NCI-H1105 treated with DMSO at 0.1 percent for 48 hours (cell line): ENCODE measurements around the gene LRG1.
"Not testable (repeated sequence)": the region's sequence is repeated elsewhere in the genome, so short reads cannot be mapped to it uniquely, and the experiment has no call there.

Experiments used
- DNase-seq: peaks from one replicate; lab custom pipeline; 2025; lab: John Stamatoyannopoulos, UW

The LRG1 gene

DNA sequence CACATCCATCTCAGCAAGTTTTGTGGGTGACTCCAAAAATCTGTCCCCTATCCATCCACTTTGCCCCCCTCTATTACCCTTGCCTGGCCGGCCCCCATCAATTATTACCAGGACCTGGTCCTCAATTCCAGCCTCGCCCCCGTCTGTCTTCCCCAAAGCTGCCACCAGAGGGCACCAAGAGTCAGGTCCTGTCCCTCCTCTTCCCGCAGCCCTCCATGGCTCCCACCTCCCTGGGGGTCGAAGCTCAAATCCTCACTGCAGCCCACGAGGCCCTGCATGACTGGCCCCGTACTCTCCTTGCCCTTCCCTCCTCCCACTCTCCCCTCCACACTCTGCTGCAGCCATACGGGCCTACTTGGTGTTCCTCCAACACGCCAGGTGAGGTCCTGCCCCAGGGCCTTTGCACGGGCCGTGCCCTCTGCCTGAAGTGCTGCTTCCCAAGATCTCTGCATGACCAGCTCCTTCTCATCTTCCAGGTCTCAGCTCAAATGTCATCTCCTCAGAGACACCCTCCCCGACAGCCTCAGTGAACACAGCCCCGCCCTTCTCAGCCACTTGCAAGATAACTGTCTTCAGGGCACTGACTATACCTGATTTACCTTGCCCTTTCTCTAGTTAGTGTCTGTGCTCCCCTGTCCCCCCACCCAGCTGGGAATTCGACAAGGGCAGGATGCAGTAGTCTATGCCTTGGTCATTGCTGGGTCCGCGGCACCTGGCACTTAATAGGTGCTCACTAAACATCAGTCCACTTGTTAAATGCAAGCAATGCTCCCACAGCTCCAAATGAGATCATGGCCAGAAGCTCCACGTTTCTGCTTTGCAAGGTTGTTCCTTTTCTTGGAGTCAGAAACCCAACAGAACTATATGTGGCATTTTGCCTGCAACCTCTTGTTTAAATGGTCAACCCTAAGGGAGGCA, 36.4 kb upstream of the LRG1 start:
- no peak for DNase-seq

- DNase-seq = no peak
Observed at GRCh38 chr19:4575267-4576015, 35.6 kb upstream of the LRG1 start.

DNA sequence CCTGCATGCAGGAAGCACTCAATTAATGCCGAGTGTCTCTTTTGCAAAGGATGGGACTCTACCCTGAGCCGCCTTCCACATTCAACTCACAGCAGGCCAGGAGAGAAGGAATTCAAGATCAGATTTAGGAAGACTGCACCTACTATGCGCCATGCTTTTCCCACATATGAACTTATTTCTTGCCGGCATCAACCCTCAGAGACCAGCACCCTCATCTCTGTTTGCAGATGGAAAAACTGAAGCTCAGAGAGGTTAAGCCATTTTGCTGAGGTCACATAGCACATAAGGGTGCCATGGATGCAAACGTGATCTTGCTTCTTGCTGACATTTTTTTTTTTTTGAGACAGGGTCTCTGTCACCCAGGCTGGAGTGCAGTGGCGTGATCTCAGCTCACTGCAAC, 33.8 kb upstream of the LRG1 start:
- DNase-seq = no peak

GRCh38 chr19:4571305-4571917, 31.6 kb upstream of the LRG1 start:
- no peak for DNase-seq

DNA sequence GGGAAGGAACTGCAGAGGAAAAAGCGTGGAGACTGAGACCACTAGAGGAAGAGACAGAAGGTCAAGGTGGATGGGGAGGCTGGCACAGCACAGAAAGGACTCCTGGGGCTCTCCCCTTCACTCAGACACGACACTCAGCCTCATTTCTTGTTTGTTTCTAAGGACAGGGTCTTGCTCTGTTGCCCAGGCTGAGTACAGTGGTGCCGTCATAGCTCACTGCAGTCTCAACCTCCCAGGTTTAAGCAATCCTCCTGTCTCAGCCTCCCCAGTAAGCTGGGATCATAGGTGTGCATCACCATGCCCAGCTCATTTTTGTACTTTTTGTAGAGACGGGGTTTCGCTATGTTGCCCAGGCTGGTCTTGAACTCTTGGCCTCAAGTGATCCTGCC, 31.1 kb upstream of the LRG1 start:
- DNase-seq = no peak

DNA sequence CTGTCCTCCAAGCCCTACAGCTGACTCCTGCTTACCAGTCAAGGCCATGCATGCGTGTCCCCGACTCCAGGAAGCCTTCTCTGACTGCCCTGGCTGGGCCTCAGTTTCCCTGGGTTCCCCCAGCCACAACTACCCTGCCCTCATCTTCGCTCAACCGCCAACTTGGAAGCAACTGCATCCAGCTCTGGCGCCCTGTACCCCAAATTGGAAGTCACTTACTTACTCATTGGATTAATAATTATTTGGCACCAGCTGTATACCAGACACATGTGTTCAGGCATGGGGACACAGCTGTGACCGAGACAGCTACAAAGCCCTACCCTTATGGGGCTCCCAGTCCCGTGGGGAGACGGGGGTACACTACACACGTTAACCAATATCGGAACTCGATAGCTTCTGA, 30.6 kb upstream of the LRG1 start:
- no peak for DNase-seq

DNA sequence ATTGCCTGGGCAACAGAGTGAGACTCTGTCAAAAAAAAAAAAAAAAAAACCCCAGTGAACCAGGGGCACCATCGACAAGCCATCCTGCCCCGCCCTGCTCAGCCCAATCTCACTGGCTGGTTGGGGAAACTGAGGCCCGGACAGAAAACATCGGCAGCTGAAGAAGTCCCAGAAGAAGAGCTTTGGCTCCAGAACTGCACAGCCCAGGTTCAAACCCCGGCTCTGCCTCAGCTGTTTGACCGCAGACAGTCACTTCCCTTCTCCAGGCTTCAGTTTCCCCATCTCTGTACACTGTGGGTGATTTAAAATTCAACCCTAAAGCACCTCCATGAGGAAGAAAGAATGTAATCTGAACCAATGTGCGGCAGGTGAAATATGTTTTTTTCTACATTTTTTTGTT, 29.1 kb upstream of the LRG1 start:
- DNase-seq = no peak

DNA sequence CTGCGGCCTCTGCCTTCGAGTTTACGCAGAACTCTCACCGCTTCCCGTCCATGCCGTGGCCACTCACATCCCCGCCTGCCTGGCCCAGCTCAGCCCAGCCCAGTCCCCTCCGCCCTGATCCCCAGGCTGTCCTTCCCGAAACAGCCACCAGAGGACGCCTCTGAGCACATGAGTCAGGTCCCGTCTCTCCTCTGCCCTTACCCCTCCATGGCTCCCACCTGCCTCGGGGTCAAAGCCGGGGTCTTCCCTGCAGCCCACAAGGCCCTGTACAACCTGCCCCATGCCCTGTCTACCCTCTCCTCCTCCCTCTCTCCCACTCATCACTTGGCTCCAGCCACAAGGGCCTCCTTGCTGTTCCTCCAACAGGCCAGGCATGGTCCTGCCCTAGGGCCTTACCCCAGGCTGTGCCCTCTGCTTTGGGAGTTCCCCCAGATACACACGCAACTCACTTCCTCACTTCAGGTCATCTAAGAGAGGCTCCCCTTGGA, 27.8 kb upstream of the LRG1 start:
- no peak for DNase-seq

- DNase-seq = peak; percentile 52
Observed at GRCh38 chr19:4566402-4567051, 26.7 kb upstream of the LRG1 start.

DNA sequence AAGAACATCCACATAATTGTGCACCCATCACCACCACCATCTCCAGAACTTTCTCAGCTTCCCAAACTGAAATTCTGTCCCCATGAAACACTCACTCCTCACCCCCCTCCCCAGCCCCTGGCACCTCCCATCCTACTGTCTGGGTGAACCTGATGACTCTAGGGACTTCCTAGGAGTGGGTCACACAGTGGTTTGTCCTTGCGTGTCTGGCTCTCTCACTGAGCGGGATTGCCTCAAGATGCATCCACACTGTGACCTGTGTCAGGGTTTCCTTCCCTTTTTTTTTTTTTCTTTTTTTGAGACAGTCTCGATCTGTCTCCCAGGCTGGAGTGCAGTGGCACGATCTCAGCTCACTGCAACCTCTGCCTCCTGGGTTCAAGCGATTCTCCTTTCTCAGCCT, 23.7 kb upstream of the LRG1 start:
- not testable (repeated sequence) for DNase-seq

- DNase-seq = not testable (repeated sequence)
Observed at GRCh38 chr19:4562085-4562484, 22.2 kb upstream of the LRG1 start.

DNA sequence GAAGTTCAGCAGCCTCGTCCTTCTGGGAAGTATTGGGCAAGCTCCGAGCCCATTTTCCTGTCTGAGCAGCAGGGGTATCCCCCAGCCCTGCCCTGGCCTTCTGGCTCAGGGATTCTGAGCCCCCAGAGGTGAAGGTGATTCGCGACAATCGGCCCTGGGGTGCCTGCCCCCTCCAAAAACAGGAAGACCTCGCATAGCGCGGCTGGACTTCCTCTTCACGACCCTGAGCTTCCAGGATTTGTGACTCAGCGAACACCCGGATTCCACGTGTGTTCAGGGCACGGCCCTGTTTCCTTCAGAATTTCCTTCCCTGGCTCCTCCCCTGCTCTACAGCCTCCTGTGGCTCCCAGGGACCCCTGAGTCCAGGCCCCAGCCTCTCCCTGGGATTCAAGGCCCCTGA, 19.7 kb upstream of the LRG1 start, which contains the start of gene SEMA6B:
Gene SEMA6B, minus strand, starts transcription at position 116 of the 400 bp plus-strand sequence. CDS start 1,227 bp downstream, outside the sequence.
- DNase-seq = no peak

DNA sequence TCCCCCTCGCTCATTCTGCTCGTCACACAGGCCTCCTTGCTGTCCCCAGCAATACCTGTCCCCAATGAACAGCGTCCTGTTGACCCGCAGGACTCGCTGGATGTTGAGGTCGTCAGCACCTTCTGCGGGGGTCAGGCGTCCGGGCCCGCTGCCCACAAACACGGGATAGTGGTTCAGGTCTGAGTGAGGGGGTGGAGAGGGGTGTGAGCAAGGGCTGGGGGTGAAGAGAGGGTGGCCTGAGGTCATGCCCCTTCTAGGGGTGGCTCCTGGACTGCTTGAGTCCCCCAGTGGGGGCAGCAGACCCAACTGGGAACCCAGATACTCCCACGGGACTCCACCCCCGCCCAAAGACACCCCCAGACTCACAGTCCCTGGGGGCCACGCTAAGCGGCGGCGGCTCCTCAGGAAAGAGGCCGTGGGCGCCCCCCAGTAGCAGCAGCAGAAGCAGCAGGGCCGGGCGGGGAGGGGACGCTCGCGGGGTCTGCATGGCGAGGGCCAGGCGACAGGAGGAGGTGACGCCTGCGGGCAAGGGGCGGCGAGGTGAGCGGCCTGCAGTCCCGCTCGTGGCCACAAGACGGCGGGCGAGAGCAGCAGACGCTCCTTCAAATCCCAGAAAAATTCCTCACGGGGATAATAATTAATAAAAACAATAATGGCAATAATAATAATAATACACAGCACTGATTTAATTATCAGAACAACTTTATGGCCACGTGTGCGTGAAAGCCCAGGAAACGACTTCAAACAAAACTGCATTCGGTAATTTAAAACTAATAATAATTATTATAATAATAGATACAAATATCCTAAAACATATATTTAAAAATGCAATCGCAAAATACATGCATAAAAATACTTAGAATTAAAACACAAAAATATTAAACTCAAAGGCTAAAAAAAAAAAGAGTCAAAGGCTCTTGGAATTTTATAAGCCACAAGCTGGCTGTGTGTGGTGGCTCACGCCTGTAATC, 18.4 kb upstream of the LRG1 start:
- peak; percentile 15 for DNase-seq

GRCh38 chr19:4557144-4557970, 17.5 kb upstream of the LRG1 start:
- no peak for DNase-seq

- DNase-seq = no peak
Observed at GRCh38 chr19:4556597-4557127, 16.8 kb upstream of the LRG1 start.

GRCh38 chr19:4555657-4556561, 16.1 kb upstream of the LRG1 start:
- DNase-seq = no peak

- no peak for DNase-seq
Observed at GRCh38 chr19:4554717-4555116, 14.9 kb upstream of the LRG1 start.

DNA sequence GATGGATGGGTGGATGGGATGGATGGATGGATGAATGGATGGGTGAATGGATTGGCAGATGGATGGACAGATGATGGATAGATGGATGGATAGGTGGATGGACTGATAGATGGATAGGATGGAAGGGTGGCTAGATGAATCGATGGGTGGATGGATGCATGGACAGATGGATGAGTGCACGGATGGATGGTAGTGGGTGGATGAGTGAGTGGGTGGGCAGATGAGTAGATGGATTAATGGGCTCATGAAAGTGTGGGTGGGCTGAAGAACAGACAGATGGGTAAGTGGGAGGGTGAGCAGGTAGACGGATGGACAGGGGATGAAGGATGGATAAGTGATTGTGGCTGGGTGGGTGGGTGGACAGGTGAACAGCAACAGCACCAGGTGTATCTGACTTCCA, 13.9 kb upstream of the LRG1 start:
- DNase-seq = no peak
